Activated CD4-positive, alpha-beta T cell treated with anti-CD3 and anti-CD28 coated beads, Interleukin-2, amount 50 U/mL, for 1 hour (primary cell): Measurements from ENCODE around the gene DCXR.
A peak's percentile ranks its signal among the peaks of the same experiment; 100 is the strongest.

Source experiments
- DNase-seq: peaks from one replicate; pipeline ENCODE4 v3.0.0-alpha.2; 2020

The DCXR gene

DNA sequence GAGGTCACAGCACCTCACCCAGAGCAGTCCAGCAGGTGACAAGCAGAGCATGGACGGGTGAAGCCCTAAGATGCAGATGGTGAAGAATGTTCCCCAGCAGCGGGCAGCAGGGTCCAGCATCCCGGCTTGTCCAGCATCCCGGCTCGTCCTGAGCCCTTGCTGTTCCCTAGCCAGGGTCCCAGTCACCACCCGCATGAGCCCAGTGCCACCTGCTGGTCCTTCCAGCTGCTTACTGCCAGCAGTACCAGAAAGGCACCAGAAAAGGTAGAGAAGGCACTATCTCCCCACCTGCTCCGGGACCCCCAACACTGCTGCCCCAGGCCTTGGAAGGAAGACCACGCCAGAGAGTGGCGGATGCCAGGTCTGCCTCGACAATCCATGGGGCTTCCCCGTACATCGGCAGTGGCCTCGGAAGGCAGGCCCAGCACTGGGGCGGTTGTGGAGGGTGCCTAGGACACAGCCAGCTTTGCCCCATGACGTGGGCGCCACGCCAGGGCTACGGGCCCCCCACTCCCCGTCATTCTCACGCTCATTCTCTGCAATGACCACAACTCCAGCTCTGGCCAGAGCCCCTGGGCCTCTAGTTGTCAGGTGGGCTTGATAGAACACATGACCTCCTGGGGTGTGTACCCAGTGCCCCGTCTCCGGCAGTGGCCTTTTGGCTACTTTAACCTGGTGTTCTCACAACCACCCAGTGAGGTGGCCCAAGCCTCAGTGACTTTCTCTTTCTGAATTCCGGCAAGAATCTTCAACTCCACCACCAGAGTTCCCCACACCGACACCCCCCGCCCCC lies 16.2 kb downstream of the DCXR start:
- peak; percentile 60 for DNase-seq

DNA sequence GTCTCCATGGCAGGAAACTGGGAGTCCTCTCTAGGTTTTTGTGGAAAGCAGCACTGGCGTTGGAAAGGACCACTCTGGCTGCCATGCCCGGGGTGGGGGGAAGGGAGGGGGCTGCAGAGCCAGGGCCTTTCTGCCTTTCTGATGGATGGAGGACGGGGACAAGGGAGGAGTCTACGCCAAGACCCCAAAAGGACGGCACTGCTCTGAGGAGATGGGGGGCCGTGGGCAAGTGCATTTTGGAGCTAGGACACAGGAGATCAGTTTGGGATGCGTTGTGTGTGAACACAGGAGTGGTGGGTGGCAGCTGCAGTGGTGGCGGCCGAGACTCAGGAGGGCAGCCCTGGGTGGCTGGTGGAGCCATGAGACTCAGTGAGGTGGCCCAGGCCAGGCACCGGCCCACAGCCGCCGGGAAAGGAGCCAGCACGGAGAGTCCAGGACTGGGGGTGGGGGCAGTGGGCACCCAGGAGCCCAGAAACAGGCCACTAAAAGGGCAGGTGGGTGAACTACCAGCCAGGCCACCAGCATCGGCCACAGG lies 16.9 kb downstream of the DCXR start:
- no peak for DNase-seq

DNA sequence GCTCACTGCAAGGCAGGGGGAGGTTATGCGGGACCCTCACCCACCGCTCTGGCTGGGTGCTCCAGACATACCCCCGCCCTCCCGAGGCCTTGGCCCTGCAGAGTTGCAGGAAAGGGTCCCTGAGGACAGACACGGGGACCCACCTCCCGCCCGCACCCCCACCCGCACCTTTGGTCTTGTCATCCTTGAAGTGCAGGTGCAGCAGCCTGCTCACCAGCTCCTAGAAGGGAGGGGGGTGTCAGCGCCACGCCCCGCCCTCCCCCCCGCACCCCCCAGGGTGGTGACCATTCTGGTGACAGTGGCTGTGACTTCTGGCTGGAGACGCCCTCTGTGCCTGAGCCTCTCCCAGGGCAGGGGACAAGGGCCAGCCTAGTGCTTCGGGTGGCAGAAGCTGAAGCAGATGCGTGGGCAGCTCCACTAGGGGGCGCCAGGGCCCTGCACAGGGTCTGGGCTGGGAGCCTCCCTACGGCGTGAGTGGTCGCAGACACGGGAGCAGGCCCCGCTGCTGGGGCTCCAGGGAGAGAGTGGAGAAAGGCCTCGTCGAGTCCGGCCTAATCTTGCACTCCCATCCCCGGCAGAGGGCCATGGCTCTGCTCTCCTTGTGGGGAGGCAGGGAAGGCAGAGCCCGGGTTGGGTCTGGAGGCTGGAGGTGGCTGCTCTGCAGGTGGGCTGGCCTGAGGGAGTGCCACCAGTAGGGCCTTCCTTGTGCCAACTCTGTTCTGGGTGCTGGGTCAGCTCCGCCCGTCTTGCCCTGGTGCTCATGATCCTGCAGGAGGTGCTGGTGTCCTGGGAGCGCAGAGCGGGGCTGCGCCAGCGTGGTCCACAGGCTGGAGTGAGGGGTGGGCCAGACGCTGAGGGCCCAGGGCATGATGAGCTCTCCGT lies 17.6 kb downstream of the DCXR start:
- peak; percentile 60 for DNase-seq

DNA sequence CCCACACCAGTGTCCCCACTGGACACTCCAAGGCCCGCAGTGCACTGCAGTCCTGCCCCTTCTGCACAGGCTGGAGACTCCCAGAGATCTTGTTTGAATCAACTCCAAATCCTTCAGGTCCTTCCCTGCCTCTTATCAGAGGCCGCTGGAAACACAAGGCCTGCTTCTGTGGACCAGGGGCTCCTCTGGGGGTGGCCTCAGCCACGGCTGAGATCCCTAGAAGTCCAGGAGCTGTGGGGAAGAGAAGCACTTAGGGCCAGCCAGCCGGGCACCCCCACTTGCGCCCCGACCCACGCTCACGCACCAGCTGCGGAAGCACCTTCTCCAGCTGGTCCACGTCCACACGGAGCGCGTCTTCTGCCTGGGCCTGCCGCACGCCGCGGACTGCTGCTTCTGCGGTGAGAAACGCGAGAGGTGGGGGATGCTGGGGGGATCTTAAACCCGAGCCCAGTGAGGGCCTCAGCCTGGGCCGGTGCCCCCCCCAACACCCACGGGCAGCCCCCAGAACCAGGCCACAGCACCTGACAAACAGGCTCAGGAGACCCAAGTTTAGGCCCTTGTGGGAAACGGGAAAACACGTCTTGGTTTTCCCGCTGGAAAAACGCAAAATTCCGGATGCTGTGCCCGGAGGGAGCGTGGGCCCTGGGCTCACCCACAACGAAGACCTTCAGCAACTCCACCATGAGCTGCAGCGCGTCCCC lies 18.4 kb downstream of the DCXR start:
- DNase-seq = no peak

DNA sequence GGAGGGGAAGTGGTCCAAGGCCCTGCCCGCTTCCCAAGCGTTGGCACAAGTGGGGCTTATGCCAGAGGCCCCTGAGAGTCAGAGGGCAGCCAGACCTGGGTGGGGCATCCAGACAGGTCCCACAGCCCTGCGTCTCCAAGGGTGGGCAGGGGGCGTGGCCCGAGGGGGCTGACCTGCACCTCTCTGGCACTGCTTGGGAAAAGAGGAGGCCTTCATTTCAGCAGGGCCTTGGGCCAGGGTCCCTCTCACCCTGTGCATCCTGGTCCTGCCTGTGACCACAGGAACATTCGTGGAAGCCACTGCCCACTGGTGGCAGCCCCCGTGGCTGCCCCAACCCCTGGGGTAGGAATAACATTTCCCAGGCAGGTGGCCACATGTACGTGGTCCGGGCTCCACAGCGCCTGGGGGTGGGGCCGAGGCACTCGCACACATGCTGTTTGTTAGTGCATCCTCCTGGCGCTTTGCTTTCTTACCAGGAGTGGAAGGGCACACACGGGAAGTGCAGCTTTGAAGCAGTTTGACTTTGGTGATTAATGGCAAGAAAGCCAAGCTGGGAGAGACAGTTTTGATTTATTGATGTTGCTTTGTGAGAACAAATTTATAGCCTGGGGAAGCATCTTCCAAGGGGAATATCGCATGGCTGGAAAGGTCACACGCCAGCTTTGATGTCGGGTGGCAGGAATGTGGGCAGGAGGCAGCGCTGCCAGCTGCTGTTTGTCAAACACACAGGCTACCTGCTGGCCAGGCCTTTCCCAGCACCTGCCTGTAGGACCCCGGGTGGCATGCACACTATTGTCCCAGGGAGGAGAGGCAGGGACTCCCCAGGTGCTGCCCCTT lies 19.1 kb downstream of the DCXR start:
- no peak for DNase-seq

DNA sequence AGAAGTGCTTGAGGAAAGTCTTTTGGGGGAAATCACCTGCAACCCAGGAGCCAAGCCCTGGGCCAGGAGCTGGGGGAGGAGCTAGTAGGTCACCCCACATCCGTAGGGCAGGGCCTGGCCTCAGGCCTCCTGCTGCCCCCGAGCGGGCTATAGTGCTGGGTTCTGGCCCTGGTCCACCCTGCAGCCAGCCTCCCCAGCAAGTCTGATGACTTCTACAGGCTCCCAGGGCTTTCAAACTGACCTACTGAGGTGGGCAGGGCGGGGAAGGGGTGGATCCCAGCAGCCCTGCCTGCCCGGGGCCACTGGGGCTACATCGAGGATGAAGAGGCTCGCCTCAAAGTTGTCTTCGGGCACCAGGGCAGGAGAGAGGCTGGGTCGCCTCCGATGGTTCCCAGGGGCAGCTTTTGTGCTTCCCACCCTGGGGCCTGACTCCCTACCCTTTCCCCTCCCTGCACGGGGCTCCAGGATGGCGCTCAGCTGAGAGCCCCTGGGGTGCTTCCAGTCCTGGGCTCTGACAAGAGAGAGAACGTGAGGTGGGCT lies 19.8 kb downstream of the DCXR start:
- DNase-seq = no peak

DNA sequence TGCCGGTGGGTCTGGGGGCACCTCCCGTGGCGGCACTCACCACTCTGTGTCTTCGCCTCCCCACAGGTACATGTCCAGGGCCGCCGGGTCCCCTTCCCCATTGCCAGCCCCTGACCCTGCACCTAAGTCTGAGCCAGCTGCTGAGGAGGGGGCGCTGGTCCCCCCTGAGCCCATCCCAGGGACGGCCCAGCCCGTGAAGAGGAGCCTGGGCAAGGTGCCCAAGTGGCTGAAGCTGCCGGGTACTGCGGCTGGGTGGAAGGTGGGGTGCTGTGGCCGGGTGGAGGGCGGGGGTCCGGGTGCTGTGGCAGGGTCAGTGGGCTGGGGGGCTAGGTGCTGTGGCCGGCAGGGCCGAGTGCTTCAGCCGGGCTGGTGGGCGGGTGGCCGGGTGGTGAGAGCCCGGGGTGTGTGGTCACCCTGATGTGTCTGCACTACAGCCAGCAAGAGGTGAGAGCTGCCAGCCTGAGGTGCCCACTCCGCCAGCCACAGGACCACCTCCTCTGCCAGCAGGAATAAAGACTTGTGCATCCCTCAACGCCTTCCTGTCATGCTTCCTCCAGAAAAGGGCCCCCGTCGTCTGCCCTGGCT lies 20.5 kb downstream of the DCXR start:
- no peak for DNase-seq

DNA sequence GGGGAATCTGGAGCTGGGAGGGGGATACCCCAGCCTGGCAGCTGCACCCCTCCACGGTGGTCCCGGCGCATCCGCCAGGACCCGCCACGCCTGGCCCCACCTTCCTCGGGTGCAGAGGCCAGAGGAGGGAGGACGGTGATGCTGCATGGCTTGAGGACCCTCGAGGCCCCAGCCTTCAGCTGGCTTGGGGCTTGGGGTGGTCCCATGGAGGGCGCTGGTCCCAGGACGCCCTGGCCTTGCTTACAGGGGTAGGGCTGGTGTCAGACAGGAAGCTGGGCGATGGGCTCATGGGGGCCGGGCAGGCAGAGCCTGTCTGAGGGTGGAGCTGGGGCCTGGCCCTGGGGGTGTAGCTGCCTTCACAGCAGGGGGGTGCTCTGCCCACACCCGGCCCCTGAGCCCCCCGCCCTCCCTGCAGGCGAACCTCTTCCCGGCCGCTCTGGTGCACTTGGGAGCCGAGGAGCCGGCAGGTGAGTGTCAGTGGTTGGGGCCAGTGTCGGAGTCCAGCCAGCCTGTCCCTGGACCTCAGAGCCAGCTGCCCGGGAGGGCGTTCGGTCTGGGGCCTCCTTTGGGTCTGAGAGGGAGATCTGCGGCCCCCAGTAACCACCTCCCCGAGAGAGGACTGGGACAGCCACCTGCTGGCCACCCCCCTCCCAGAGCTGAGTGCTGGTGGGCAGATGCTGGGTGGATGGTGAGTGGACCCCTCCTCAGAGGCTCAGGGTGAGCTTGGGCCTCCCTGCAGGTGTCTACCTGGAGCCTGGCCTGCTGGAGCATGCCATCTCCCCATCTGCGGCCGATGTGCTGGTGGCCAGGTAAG lies 21.2 kb downstream of the DCXR start:
- no peak for DNase-seq

DNA sequence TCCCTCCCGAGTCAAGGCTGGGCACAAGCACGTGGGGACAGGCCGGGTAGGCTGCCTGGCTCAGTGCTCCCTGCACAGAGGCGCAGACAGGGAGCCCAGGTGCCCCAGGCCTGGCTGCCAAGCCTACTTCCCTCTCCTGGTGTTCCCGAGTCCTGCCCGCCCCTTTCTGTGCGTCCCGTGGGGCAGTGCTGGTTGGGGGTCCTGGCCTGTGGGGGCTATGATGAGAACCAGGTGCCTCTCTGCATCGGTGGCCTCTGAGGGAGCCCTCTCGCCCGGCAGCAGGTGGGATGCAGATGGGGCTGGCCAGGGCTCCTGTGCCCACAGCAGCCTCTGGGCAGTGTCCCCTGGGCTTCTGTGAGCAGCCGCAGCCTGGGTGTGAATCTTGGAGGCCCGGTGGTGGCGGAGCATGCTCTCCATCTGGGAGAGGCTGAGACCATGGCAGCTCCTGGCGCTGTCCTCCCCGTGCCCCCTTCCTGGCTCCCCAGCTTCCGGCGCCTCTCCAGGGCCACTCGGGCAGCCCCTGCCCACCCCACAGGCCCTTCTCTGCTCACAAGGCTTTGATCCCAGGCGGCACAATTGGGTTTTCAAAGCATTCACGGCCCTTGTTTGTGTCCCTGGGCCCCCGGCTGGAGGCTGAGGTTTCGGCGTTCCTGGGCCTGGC lies 22.1 kb downstream of the DCXR start:
- DNase-seq = no peak

DNA sequence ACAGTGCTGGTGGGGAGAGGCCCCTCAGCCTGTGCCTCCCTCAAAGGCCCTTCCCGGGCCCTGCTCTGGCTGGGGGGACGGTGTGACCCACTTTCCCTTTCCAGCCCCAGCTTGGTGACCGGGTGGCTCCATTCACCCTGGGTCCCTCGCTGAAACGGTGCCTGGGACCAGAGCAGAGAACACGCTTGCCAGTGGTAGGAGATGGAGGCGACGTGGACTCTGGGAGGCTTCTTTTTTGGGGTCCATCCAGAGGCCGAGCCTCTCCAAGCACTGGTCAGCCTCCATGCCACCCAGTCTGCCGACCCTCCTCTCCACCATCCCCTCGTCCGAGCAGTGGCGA lies 22.6 kb downstream of the DCXR start:
- DNase-seq = no peak

DNA sequence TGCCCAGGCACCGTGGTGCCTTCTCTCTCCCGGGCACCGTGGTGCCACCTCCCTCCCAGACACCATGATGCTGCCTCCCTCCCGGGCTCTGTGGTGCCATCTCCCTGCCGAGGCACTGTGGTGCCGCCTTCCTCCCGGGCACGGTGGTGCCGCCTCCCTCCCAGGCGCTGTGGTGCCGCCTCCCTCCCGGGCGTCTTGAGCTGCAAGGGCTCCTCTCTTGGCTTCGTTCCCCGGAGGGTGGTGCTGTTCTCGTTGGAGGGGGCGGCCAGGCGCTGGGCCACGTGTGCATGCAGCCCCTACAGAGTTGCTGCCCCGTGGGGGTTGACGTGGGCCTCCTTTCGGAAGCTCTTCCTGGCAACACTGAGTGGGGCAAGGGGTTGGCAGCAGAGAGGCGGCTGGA lies 23.1 kb downstream of the DCXR start:
- DNase-seq = no peak

DNA sequence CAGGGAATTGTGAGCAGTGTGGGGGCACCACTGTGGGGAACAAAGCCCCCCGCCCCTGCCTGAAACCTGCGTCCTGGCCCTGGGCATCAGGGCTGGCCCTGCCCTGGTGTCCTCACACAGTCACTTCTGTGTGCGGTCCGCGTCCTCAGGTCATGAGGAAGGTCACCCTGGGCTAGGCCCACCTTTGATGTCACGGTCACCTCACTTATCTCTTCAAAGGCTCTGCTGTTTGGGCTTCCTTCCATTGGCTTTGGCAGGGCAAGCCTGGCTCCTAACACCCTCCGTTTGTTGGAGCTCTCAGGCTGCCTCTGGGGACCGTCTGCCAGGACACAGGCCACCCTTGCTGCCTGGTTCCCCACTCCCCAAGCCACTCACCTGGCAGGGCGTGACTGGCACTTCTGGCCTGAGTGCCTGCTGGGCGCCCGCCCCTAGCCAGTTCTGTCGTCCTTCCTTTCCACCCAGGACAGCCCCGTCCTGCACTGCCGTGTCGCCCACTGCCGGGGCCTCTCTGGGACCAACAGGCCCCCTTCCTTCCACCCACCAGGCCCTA lies 23.6 kb downstream of the DCXR start:
- no peak for DNase-seq

DNA sequence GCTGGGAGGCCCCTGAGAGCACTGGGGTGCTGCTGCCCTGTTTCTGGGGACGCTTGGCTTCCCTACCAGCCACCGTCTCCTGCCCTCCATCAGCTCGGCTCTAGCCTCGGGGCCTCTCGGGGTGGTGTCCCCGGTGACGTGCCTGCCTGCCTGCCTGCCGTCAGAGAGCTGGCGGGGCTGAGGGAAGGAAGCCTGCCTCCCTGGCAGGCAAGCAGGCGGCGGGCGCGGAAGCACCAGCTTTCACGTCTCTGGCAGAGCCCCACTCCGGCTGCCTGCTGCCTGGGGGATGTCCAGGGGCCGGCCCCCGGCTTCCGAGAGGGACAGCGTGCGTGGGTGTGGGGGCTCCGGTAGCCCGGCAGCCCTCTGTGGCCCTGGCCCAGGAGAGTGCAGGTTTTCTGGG lies 24.2 kb downstream of the DCXR start:
- DNase-seq = no peak

DNA sequence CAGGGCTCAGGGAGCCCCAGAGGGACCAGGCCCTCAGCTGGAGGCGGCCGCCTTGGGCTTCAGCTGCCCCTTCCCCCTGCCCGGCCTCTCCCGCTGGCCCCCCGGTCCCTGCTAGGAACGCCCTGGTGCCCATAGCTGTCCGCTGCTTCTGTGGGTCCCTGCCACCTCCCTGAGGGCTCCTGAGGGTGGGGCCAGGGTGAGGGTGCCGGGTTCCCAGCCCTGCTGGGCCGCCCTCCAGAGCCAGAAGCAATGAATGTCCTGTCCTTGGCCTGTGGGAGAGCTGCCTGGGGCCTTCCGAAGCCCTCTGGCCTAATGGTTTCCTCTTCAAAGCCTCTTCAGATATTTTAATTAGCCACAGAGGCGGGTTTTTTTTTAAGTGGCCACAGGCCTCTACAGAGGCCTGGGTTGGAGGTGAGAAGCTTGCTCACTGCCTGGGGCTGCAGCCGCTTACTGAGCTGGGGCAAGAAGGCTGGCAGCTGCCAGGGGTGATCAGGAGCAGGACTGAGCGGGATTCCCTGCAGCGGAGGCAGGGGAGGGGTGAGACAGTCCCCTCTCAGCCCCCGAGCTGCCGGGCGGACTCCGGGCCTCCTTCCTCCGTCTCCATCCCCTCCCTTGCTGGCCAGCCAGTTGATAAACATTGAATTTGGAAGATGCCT lies 24.7 kb downstream of the DCXR start:
- DNase-seq = no peak

DNA sequence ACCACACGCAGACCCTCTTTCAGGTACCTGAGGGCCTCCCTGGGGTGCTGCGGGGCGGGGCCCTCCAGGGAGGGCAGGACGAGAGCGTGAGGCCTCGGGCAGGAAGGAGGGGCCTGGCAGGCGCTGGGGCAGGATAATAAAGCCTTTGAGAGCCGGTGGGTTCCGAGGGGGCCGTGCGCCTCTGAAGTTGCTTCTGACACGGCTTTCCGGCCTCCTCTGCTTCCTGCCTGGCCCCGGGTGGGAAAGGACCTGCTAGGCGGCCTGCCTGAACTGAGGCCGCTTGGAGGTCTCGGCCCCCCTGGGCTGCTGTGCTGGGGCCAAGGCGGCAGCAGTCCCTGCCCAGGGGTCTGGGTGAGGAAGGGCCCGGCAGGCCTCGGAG lies 25.2 kb downstream of the DCXR start:
- no peak for DNase-seq

DNA sequence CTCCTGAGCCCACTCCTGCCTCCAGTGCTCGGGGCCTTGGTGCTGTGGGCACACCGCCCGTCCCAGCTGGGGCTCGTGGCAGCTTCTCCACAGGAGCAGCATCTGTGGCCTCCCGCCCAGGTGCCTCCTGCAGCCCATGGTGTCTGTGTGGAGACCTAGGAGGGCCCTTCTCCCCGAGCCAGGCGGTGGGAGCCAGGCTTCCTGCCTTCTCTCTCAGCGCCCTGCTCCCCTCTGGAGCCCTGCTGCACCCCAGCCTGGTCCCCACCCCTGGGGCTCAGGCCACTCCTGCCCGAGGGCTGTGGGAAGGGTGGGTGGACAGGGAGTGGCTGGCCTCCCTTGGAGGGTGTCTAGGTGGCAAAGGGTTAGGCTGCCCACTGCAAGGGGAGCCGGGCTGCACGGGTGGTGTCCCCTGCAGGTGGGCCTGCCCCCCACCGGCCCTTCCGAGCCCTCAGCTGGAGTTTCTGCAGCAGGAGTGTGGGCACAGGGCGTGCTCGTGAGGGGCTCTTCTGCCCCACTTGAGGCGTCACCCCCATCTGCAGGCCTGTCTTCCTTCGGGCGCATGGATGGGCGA lies 25.8 kb downstream of the DCXR start:
- DNase-seq = no peak

DNA sequence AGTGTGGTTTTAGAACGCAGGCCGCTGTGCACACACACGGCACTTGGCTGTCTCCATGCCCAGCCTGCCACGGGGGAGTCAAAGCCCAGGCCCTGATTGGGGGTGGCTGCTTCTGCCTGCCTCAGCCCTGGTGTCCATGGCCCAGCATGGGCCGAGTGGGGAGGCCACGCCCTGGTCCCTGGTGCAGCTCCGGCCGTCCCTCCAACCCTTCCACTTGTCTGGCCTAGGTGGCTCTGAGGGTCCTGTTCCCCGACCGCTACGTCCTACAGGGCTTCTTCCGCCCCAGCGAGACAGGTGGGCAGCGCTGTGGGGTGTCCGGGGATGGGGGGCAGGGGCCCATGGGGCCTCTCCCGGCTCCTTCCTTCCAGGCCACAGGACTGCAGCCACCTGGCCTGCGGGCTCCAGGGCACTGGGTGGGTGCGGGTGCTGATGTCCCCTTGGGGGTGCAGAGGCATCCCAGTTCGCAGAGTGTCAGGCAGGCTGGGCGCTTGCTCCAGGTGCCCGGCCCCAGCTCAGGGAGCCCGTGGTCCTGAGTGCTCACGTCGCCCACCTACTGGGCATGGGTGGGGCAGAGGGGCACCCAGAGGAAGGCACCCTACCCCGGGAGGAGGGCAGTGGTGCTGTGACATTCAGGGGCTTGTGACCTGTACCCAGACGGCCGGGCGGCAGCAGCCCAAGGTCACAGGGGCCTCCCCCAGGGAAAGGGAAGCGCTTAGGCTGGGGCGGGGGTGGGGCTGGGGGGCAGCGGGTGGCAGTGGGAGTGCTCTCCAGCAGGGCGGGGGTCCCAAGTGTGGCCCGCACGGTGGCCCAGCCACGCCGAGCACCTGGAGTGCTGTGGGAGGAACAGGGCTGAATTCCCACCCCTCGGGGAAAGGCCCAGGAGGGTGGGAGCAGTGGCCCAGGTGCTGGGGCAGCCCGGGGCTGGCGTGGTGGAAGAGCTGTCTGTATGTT lies 26.6 kb downstream of the DCXR start:
- no peak for DNase-seq

DNA sequence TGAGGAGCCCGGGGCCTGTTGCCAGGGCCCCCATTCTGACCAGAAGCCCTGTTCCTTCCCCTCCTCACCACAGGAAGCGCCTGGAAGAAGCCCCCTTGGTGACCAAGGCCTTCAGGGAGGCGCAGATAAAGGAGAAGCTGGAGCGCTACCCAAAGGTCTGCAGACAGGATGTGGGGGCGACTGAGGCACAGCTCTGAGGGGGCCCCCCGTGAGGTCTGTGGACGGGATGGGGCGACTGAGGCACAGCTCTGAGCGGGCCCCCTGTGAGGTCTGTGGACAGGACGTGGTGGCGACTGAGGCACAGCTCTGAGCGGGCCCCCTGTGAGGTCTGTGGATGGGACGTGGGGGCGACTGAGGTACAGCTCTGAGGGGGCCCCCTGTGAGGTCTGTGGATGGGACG lies 28.1 kb downstream of the DCXR start:
- no peak for DNase-seq
